Activated naive CD4-positive, alpha-beta T cell treated with anti-CD3 and anti-CD28 coated beads, Interleukin-2, amount 50 U/mL, for 72 hours (primary cell): ENCODE measurements around the gene CMC2. TPM values are rescaled to one million over a fixed set of nuclear protein-coding genes. Genes with fewer than 3 reads are reported as not detected.
A peak's percentile ranks its signal among the peaks of the same experiment; 100 is the strongest.

Experiments
- ATAC-seq, 2 donors: fragments of 150-1000 bp; cut with Tn5 transposase; 2 replicates each; pipeline ENCODE4 v1.10.0; 2021; ENCODE audit warnings: mild to moderate bottlenecking in 2 of 2, moderate library complexity in 2 of 2
- DNase-seq, 2 donors: peaks; one replicate each; pipeline ENCODE4 v3.0.0; 2021 to 2022; ENCODE audit warnings: low spot score in 2 of 2
- H3K27ac Mint-ChIP-seq, 2 donors: one replicate each; pipeline ENCODE4 v1.8.0; 2022; ENCODE audit warnings: mild to moderate bottlenecking in 2 of 2, mixed read lengths in 2 of 2
- H3K36me3 Mint-ChIP-seq, 2 donors: one replicate each; pipeline ENCODE4 v1.8.0; 2022; ENCODE audit warnings: mixed read lengths in 2 of 2
- H3K9me3 Mint-ChIP-seq, 2 donors: one replicate each; pipeline ENCODE4 v1.8.0; 2022; ENCODE audit warnings: mixed read lengths in 2 of 2
- total RNA-seq, 2 donors: library from RNA; stranded (reverse); gene quantifications; one replicate each; pipeline ENCODE4 v1.2.3, GENCODE V29; 2022

The CMC2 gene
- total RNA-seq, 2 donors from 2014 or later = 107 to 144 TPM

DNA sequence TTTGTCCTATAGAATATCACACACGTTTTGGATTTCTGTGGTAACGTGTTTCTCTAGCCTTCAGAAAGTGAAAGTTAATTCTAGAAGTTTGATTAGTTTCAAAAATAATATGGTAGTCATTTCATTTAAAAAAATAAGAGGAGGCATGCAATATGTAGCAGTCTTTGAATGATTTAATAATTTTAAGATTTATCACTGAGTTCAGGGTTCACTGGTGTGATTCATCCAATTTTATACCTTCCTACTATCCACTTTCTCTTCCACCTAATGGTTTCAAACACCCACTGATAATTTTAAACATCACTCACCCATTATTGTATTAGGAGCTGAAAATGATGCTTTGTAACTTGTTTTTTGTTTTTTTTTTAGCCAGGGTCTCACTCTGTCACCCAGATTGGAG lies 42.3 kb downstream of the CMC2 start:
- Mint-ChIP-seq H3K9me3 (peaks cover 12 to 13% of the 10 kb centered on the region in 2 donors), H3K36me3 (peaks cover 9 to 16% of the 10 kb centered on the region in 2 donors)
- peak in 1 of 2 donors; percentile 32 for ATAC-seq

DNA sequence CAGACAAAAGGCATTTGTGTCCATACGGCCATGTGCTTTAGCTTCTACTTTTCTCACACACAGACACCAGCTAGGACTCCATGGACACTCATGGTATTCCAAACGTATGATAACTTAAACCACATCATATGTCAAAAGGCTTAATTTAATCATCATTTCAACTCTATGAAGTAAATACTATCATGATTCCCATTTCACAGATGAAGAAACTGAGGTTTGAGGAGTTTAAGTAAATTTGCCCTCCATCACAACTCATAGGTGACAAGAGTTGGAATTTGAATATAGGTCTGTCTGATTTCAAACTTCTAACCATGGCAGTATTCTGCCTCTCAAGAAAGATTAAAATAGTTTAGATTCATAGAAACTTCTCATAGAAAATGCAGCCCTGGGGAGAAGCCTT lies 43.8 kb downstream of the CMC2 start:
- no peak overlapping the region for H3K27ac Mint-ChIP-seq
- H3K36me3 Mint-ChIP-seq = peaks cover 6 to 31% of the 10 kb centered on the region in 2 donors
- H3K9me3 Mint-ChIP-seq = peaks cover 18 to 21% of the 10 kb centered on the region in 2 donors
- DNase-seq (no peak), ATAC-seq (no peak)

More for the DNA sequence above, 42.3 kb downstream of the CMC2 start:
- DNase-seq = no peak
- peak overlapping the region in 1 of 2 donors; percentile 73 for H3K27ac Mint-ChIP-seq

DNA sequence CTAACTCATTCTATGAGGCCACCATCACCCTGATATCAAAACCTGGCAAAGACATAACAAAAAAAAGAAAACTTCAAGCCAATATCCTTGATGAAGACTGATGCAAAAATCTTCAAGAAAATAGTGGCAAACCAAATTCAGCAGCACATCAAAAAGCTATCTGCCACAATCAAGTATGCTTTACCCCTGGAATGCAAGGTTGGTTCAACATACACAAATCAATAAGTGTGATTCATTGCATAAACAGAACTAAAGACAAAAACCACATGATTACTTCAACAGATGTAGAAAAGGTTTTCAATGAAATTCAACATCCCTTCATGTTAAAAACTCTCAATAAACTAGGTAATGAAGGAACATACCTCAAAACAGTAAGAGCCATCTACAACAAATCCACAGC lies 48.4 kb downstream of the CMC2 start:
- Mint-ChIP-seq H3K9me3 (peaks cover 36 to 41% of the 10 kb centered on the region in 2 donors), H3K27ac (no peak overlapping the region), H3K36me3 (peaks cover 29 to 61% of the 10 kb centered on the region in 2 donors)
- DNase-seq = no peak
- ATAC-seq = no peak

GRCh38 chr16:80954985-80955384 lies 51.7 kb downstream of the CMC2 start:
- Mint-ChIP-seq H3K36me3 (peaks cover 29 to 58% of the 10 kb centered on the region in 2 donors), H3K9me3 (peaks cover 33 to 35% of the 10 kb centered on the region in 2 donors), H3K27ac (peak overlapping the region in 1 of 2 donors; percentile 17)
- ATAC-seq (no peak), DNase-seq (no peak)

- DNase-seq (peak in 1 of 2 donors; percentile 69), ATAC-seq (peak; percentile 49 to 57)
- peaks cover 0 to 7% of the 10 kb centered on the region in 2 donors for H3K36me3 Mint-ChIP-seq
- no peak overlapping the region for H3K27ac Mint-ChIP-seq
- H3K9me3 Mint-ChIP-seq = peaks cover 5% of the 10 kb centered on the region in 2 donors
Observed at GRCh38 chr16:80948886-80949493, 57.7 kb downstream of the CMC2 start.

DNA sequence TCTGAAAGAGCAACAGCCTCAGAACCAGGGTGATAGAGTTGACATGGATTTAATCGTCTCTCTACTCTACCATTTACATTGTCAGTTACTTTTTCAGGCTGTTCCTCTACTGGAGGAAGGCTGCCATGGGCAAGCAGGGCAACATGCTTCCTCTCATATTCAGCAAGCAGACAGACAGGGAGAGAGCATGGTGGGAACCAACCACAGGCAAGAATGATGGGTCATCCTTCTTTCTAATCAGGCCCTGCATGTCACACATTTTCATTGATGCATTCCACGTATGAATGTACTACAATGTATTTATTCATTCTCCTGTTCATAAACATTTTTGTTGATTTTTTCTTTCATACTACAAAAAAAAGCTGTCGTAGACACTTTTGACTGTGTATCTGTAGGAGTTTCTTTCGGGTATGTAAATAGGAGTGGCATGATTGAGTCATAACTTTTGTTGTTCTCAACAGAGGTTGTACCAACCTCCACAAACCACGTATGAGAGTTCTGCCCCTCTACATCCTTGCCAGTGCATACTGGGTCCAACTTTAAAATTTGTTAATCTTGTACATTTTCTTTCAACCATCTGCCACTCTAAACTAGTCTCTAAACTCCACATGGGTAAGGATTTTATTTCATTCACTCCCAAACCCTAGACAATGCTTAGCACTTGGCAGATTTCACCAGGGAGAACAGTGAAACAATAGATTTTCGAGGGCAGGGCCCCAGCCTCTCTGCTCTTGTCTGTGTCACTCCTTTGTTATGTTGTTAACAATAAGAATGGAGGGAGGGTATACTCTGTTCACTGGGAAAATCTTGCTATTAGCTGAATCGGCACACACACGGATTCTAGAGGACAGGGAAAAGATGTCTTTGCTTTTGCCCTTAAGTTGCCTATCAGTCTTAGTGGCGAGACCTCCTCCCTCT lies 58.7 kb downstream of the CMC2 start:
- Mint-ChIP-seq H3K27ac (no peak overlapping the region), H3K36me3 (peaks cover 0 to 7% of the 10 kb centered on the region in 2 donors), H3K9me3 (peaks cover 9 to 12% of the 10 kb centered on the region in 2 donors)
- peak in 1 of 2 donors; percentile 86 for ATAC-seq
- no peak for DNase-seq

- no peak for DNase-seq
- ATAC-seq = peak; percentile 29 to 32
- Mint-ChIP-seq H3K36me3 (peaks cover 0 to 5% of the 10 kb centered on the region in 2 donors), H3K27ac (no peak overlapping the region), H3K9me3 (peaks cover 7 to 14% of the 10 kb centered on the region in 2 donors)
Observed at GRCh38 chr16:80947239-80947638, 59.4 kb downstream of the CMC2 start.

DNA sequence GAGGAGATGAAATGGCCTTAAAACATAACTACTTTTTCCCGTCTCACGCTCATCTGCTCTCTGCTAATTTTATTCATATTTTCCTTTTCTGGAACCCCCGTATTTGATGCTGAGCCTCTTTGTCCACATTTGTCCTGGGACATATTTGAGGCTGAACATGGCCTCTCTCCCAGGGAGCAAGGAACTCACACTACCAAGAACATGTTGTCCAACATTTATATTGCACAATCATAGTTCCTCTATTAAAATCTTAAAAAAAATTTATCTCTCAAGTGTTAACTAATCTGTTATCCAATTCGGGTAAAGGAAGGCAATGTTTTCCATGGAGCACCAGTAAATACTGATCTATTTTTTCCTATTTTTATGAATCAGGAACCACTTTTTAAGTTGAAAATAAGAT lies 60.2 kb downstream of the CMC2 start:
- peaks cover 3 to 14% of the 10 kb centered on the region in 2 donors for H3K9me3 Mint-ChIP-seq
- no peak overlapping the region for H3K27ac Mint-ChIP-seq
- DNase-seq (no peak), ATAC-seq (no peak)
- no peaks in the 10 kb centered on the region for H3K36me3 Mint-ChIP-seq

GRCh38 chr16:80940069-80940856 lies 66.4 kb downstream of the CMC2 start:
- H3K36me3 Mint-ChIP-seq = no peaks in the 10 kb centered on the region
- ATAC-seq = no peak
- no peak overlapping the region for H3K27ac Mint-ChIP-seq
- DNase-seq = no peak
- H3K9me3 Mint-ChIP-seq = peaks cover 3 to 9% of the 10 kb centered on the region in 2 donors

DNA sequence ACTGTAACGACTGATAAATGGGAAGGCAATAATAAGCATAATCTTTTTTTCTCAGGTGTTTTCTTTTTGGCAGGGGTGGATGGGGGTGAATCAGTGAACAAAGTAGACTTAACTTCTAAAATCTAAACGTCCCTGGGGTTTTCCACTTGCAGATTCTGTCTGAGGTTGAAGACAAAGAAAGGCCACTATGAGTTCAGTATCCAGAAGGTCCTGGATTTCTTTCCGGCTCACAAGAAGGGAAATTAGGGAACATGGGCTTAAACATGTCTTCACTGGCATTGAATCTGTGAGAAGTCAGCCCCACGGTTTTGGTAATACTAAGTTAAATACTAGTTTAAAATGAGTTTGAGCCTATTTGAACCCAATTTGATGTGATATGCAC lies 67.8 kb downstream of the CMC2 start:
- no peak for DNase-seq
- no peak overlapping the region for H3K27ac Mint-ChIP-seq
- no peaks in the 10 kb centered on the region for H3K36me3 Mint-ChIP-seq
- no peak for ATAC-seq
- peaks cover 3 to 9% of the 10 kb centered on the region in 2 donors for H3K9me3 Mint-ChIP-seq

GRCh38 chr16:80938004-80938878 lies 68.4 kb downstream of the CMC2 start:
- Mint-ChIP-seq H3K9me3 (peaks cover 0 to 5% of the 10 kb centered on the region in 2 donors), H3K27ac (no peak overlapping the region), H3K36me3 (no peaks in the 10 kb centered on the region)
- DNase-seq = no peak
- ATAC-seq = no peak

DNA sequence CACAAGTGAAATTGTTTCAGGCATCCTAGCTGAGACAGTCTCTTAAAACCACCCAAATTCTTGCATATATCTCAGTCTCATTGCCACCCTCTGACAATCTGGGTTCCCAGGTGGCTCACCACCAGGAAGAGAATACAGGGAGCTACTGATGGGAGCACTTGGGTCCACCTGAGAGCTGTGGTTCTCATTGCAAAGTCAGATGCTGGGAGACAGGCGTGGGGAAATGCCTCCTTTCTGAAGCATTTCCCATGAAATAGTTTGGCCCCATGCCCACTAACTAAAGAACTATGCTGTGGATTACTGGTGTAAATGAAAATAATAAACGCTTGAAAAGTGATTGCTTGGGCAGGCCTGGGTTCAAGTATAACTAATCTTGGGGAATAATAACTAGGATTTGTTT lies 70.3 kb downstream of the CMC2 start:
- Mint-ChIP-seq H3K27ac (no peak overlapping the region), H3K9me3 (no peaks in the 10 kb centered on the region), H3K36me3 (peaks cover 5% of the 10 kb centered on the region in 2 donors)
- DNase-seq (no peak), ATAC-seq (no peak)

DNA sequence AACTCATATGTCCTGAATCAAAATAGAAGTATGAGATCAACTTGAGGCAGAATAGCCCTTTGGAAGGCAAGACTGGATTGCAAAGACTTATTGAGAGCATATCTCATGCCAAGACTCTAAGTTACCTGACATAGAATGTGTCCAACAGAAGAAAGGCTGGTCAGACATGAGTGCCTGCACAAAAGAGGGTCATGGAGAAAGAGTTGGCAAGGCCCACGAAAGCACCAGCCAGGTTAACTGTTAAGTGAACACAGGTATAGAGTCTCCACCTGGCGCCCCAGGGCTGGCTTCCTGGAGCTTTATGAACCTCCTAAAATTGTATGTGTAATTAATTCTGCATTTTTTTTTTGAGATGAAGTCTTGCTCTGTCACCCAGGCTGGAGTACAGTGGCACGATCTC lies 71.0 kb downstream of the CMC2 start:
- Mint-ChIP-seq H3K9me3 (no peaks in the 10 kb centered on the region), H3K27ac (no peak overlapping the region), H3K36me3 (peaks cover 5% of the 10 kb centered on the region in 2 donors)
- no peak for DNase-seq
- no peak for ATAC-seq

DNA sequence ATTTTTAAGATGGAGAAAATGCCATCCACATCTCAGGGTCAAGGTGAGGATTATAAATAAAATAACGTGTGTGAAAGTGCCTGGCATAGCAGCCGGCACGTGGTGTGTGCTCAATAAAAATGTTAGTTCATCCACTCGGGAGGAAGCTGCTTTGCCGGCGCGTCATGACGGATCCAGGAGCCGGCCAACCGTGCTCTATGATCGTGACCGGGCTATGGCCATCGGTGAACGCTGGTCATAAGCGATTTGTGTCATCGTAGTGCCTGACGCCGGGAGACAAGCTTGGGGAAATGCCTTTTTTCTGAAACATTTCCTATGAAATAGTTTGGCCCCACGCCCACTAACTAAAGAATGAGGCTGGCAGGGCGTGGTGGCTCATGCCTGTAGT lies 74.0 kb downstream of the CMC2 start:
- ATAC-seq (no peak), DNase-seq (no peak)
- Mint-ChIP-seq H3K27ac (no peak overlapping the region), H3K9me3 (no peaks in the 10 kb centered on the region), H3K36me3 (peaks cover 5% of the 10 kb centered on the region in 2 donors)

DNA sequence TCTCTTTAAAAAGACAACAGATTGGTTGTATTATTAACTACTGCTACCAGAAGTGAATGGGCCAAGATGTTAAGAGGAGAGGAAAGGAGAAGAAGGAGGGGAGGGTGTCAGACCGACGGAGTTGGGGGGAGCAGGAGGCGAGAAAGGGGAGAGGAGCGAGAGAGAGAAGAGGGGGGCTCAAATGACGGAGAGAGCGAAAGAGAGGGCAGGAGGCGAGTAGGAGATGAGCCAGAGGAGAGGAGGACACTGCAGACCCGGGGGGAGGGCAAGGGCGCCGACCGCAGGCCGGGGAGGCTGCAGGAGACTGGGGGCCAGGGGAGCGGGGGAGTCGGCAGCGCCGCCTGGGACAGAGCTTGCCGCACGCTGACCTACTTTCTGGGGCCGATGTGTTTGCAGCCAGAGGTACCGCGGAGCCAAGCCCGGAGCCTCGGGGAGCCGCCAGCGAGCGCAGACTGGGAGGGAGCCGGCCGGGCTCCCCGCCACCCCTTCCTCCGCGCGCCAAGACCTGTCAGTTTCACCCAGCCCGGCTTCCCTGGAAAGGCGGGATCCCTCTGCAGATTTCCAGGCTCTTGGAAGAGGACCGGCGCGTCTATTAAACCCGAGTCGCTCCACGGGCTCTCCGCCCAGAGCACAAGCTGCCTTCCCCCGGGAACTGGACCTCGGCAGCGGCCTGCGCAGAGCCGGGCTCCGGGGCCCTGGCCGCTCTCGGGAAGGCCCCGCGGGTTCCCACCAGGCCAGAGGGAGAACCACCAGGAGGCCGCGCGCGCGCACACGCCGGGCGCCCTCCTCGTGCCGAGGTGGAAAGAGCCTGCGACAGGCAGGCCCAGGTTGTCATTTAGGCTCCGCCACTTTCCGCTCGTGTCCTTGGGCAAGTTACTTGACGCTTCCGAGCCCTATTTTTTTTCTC lies 74.6 kb downstream of the CMC2 start:
- no peak overlapping the region for H3K27ac Mint-ChIP-seq
- peaks cover 5% of the 10 kb centered on the region in 2 donors for H3K36me3 Mint-ChIP-seq
- H3K9me3 Mint-ChIP-seq = no peaks in the 10 kb centered on the region
- DNase-seq (peak in 1 of 2 donors; percentile 16), ATAC-seq (peak in 1 of 2 donors; percentile 72)
